ENCODE data around the gene CEND1. TPM values are rescaled to one million over a fixed set of nuclear protein-coding genes. Genes with fewer than 3 reads are reported as not detected.
A peak's percentile ranks its signal among the peaks of the same experiment; 100 is the strongest.

The CEND1 gene
- total and polyA plus RNA-seq, 7 experiments from 2014 or later: 2.3 TPM; not detected in 6

- Mint-ChIP-seq H3K4me1 (peaks cover 0 to 43% (median 32%) of the 10 kb centered on the region in 7 donors), H3K27ac (no peak overlapping the region), H3K4me3 (peak overlapping the region in 1 of 10 donors; percentile 12), H3K36me3 (peaks cover 0 to 9% (median 3%) of the 10 kb centered on the region in 5 donors), H3K27me3 (peaks cover 11 to 30% (median 16%) of the 10 kb centered on the region in 5 donors), H3K9me3 (peaks cover 0 to 3% (median 0%) of the 10 kb centered on the region in 11 donors)
- peaks cover 0 to 46% (median 0%) of the 10 kb centered on the region in 3 experiments for H3K36me3 ChIP-seq (ENCODE audit: control insufficient read depth in 2 of 3, insufficient read depth in 3 of 3, low read length in 3 of 3)
- peaks cover 0 to 11% of the 10 kb centered on the region in 2 donors for H3K27me3 ChIP-seq (ENCODE audit: control insufficient read depth in 2 of 2, insufficient read depth in 2 of 2, low read length in 2 of 2)
- CTCF ChIA-PET: no interaction called here
- DNase-seq: no peak
- H3K9me3 ChIP-seq (ENCODE audit: control insufficient read depth in 2 of 3, low read length in 3 of 3): no peaks in the 10 kb centered on the region
- no peak for ATAC-seq
- no peak overlapping the region for H3K4me3 ChIP-seq (ENCODE audit: low read length)
- peaks cover 17 to 39% of the 10 kb centered on the region in 2 donors for H3K4me1 ChIP-seq (ENCODE audit: control insufficient read depth in 2 of 2, insufficient read depth in 2 of 2, low read length in 2 of 2)
- POLR2A ChIA-PET: interaction anchor here (1.0 to 6.7 kb wide), 2 partner anchors 8 to 17 kb away, joined by 3 to 32 read pairs; partner anchors contain the start of genes POLR2L and TSPAN4
- intact Hi-C loops (cut with micrococcal nuclease): loop anchor here in 1 of 2 donors (2.0 kb wide), 1 partner anchor 17 kb away; the partner anchor contains the start of genes POLR2L and TSPAN4
- no peak overlapping the region for H3K27ac ChIP-seq (ENCODE audit: low read depth, low read length)
Observed at GRCh38 chr11:825366-826226, 35.7 kb upstream of the CEND1 start.

DNA sequence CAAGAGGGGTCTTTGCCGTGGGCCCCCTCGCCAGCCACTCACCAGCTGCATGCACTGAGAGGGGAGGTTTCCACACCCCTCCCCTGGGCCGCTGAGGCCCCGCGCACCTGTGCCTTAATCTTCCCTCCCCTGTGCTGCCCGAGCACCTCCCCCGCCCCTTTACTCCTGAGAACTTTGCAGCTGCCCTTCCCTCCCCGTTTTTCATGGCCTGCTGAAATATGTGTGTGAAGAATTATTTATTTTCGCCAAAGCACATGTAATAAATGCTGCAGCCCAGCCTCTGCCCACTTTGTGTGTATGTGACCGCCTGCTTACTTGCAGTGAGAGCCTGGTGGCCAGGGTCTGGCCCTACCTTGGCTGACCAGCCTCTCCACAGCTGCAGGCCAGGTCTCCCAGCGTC is 35.1 kb upstream of the CEND1 start:
- H3K4me3 ChIP-seq (ENCODE audit: low read length): no peak overlapping the region
- H3K27ac Mint-ChIP-seq: no peak overlapping the region
- H3K4me1 Mint-ChIP-seq: peaks cover 0 to 45% (median 34%) of the 10 kb centered on the region in 7 donors
- H3K9me3 Mint-ChIP-seq: peaks cover 0 to 3% (median 0%) of the 10 kb centered on the region in 11 donors
- DNase-seq (no peak), ATAC-seq (no peak)
- H3K4me1 ChIP-seq (ENCODE audit: control insufficient read depth in 2 of 2, insufficient read depth in 2 of 2, low read length in 2 of 2): peaks cover 23 to 37% of the 10 kb centered on the region in 2 donors
- no peaks in the 10 kb centered on the region for H3K9me3 ChIP-seq (ENCODE audit: control insufficient read depth in 2 of 3, low read length in 3 of 3)
- peaks cover 0 to 51% (median 0%) of the 10 kb centered on the region in 3 experiments for H3K36me3 ChIP-seq (ENCODE audit: control insufficient read depth in 2 of 3, insufficient read depth in 3 of 3, low read length in 3 of 3)
- peak overlapping the region in 2 of 10 donors; percentile 12 to 17 for H3K4me3 Mint-ChIP-seq
- H3K27me3 Mint-ChIP-seq: peaks cover 11 to 26% (median 16%) of the 10 kb centered on the region in 5 donors
- intact Hi-C loops (cut with micrococcal nuclease): no loop called here
- H3K27ac ChIP-seq (ENCODE audit: low read depth, low read length): no peak overlapping the region
- H3K27me3 ChIP-seq (ENCODE audit: control insufficient read depth in 2 of 2, insufficient read depth in 2 of 2, low read length in 2 of 2): peaks cover 0 to 10% of the 10 kb centered on the region in 2 donors
- POLR2A ChIA-PET: interaction anchor here (1.0 to 6.7 kb wide), 2 partner anchors 9 to 18 kb away, joined by 3 to 32 read pairs; partner anchors contain the start of genes POLR2L and TSPAN4
- peaks cover 0 to 9% (median 3%) of the 10 kb centered on the region in 5 donors for H3K36me3 Mint-ChIP-seq
- CTCF ChIA-PET: no interaction called here

DNA sequence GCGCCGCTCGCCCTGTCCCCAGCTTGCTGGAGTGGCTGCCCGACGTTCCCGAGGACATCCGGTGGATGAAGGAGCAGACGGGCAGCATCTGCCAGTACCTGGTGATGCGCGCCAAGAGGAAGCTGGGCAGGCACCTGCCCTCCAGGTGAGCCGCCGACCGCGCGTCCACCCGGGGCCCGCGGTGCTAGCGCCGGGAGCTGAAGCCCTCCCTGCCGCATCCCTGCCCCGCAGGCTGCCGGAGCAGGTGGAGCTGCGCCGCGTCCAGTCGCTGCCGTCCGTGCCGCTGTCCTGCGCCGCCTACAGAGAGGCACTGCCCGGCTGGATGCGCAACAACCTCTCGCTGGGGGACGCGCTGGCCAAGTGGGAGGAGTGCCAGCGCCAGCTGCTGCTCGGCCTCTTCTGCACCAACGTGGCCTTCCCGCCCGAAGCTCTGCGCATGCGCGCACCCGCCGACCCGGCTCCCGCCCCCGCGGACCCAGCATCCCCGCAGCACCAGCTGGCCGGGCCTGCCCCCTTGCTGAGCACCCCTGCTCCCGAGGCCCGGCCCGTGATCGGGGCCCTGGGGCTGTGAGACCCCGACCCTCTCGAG is 34.5 kb upstream of the CEND1 start:
- Histone ChIP-seq H3K36me3 (ENCODE audit: control insufficient read depth in 2 of 3, insufficient read depth in 3 of 3, low read length in 3 of 3) (peaks cover 0 to 51% (median 0%) of the 10 kb centered on the region in 3 experiments), H3K27ac (ENCODE audit: low read depth, low read length) (no peak overlapping the region), H3K9me3 (ENCODE audit: control insufficient read depth in 2 of 3, low read length in 3 of 3) (no peaks in the 10 kb centered on the region), H3K27me3 (ENCODE audit: control insufficient read depth in 2 of 2, insufficient read depth in 2 of 2, low read length in 2 of 2) (peaks cover 0 to 5% of the 10 kb centered on the region in 2 donors), H3K4me1 (ENCODE audit: control insufficient read depth in 2 of 2, insufficient read depth in 2 of 2, low read length in 2 of 2) (peaks cover 17 to 32% of the 10 kb centered on the region in 2 donors), H3K4me3 (ENCODE audit: low read length) (no peak overlapping the region)
- no peak for DNase-seq
- CTCF ChIA-PET: no interaction called here
- POLR2A ChIA-PET: no interaction called here
- intact Hi-C loops (cut with micrococcal nuclease): no loop called here
- no peak overlapping the region for H3K4me3 Mint-ChIP-seq
- H3K27ac Mint-ChIP-seq: no peak overlapping the region
- H3K9me3 Mint-ChIP-seq: peaks cover 0 to 3% (median 0%) of the 10 kb centered on the region in 11 donors
- peaks cover 8 to 20% (median 16%) of the 10 kb centered on the region in 5 donors for H3K27me3 Mint-ChIP-seq
- peaks cover 0 to 39% (median 30%) of the 10 kb centered on the region in 7 donors for H3K4me1 Mint-ChIP-seq
- no peak for ATAC-seq
- H3K36me3 Mint-ChIP-seq: peaks cover 0 to 9% (median 3%) of the 10 kb centered on the region in 5 donors

DNA sequence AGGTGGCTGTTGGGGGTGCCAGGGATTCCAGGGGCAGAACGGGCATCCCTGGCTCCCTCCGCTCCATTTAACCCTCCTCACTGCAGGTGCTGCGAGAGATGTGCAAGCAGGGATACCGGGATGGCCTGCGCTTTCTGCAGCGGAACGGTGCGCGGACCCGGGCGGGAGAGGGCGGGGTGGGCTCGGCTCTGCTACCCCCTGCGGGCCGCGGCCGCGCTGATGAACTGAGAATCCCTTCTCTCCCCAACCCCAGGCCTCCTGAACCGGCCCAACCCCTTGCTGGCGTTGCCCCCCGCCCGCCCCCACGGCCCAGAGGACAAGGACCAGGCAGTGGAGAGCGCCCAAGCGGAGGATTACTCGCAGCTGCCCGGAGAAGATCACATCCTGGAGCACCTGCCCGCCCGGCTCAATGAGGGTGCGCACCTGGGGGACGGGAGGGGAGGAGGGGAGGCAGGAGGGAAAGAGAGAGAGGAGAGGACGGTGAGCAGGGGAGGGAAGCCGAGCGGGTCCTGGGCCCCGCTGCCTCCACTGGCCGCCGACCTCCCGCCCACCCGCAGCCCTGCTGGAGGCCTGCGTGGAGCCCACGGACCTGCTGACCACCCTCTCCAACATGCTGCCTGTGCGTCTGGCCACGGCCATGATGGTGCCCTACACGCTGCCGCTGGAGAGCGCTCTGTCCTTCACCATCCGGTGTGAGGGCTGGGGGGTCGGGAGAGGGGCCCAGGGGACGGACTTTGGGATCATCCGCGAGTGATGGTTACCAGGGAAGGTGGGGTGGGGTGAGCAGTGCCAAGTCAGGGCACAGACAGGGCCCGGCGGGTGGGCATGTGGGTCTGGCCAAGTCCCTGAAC is 33.8 kb upstream of the CEND1 start:
- no peak overlapping the region for H3K4me3 ChIP-seq (ENCODE audit: low read length)
- Mint-ChIP-seq H3K9me3 (peaks cover 0 to 3% (median 0%) of the 10 kb centered on the region in 11 donors), H3K27ac (no peak overlapping the region), H3K4me1 (peaks cover 0 to 34% (median 25%) of the 10 kb centered on the region in 7 donors), H3K4me3 (no peak overlapping the region), H3K27me3 (peaks cover 5 to 13% (median 12%) of the 10 kb centered on the region in 5 donors), H3K36me3 (peaks cover 0 to 9% (median 3%) of the 10 kb centered on the region in 5 donors)
- ATAC-seq (no peak), DNase-seq (no peak)
- POLR2A ChIA-PET: no interaction called here
- H3K27ac ChIP-seq (ENCODE audit: low read depth, low read length): no peak overlapping the region
- intact Hi-C loops (cut with micrococcal nuclease): no loop called here
- peaks cover 0 to 51% (median 0%) of the 10 kb centered on the region in 3 experiments for H3K36me3 ChIP-seq (ENCODE audit: control insufficient read depth in 2 of 3, insufficient read depth in 3 of 3, low read length in 3 of 3)
- peaks cover 0 to 5% of the 10 kb centered on the region in 2 donors for H3K27me3 ChIP-seq (ENCODE audit: control insufficient read depth in 2 of 2, insufficient read depth in 2 of 2, low read length in 2 of 2)
- peaks cover 20 to 25% of the 10 kb centered on the region in 2 donors for H3K4me1 ChIP-seq (ENCODE audit: control insufficient read depth in 2 of 2, insufficient read depth in 2 of 2, low read length in 2 of 2)
- no peaks in the 10 kb centered on the region for H3K9me3 ChIP-seq (ENCODE audit: control insufficient read depth in 2 of 3, low read length in 3 of 3)
- CTCF ChIA-PET: interaction anchor here (0.9 kb wide), 1 partner anchor 25 kb away, joined by 3 read pairs; no protein-coding TSS in a partner anchor

- Histone ChIP-seq H3K27ac (ENCODE audit: low read depth, low read length) (no peak overlapping the region), H3K9me3 (ENCODE audit: control insufficient read depth in 2 of 3, low read length in 3 of 3) (no peaks in the 10 kb centered on the region), H3K4me3 (ENCODE audit: low read length) (no peak overlapping the region), H3K36me3 (ENCODE audit: control insufficient read depth in 2 of 3, insufficient read depth in 3 of 3, low read length in 3 of 3) (peaks cover 0 to 51% (median 0%) of the 10 kb centered on the region in 3 experiments), H3K4me1 (ENCODE audit: control insufficient read depth in 2 of 2, insufficient read depth in 2 of 2, low read length in 2 of 2) (peaks cover 19 to 21% of the 10 kb centered on the region in 2 donors), H3K27me3 (ENCODE audit: control insufficient read depth in 2 of 2, insufficient read depth in 2 of 2, low read length in 2 of 2) (no peaks in the 10 kb centered on the region)
- no peak for DNase-seq
- no peak for ATAC-seq
- peaks cover 0 to 2% (median 0%) of the 10 kb centered on the region in 11 donors for H3K9me3 Mint-ChIP-seq
- H3K27me3 Mint-ChIP-seq: peaks cover 0 to 3% (median 0%) of the 10 kb centered on the region in 5 donors
- H3K27ac Mint-ChIP-seq: peak overlapping the region in 4 of 9 donors; percentile 8 to 91 (median 50)
- H3K4me3 Mint-ChIP-seq: peak overlapping the region in 8 of 10 donors; percentile 28 to 92 (median 44)
- peaks cover 0 to 9% (median 0%) of the 10 kb centered on the region in 5 donors for H3K36me3 Mint-ChIP-seq
- H3K4me1 Mint-ChIP-seq: peaks cover 0 to 28% (median 17%) of the 10 kb centered on the region in 7 donors
- intact Hi-C loops (cut with micrococcal nuclease): no loop called here
- ChIA-PET CTCF (no interaction called here), POLR2A (interaction anchor here (0.8 to 5.1 kb wide), 7 partner anchors 8 to 1036 kb away, joined by 4 to 79 read pairs (median 28); partner anchors contain the start of genes CD151, CRACR2B, PIDD1 and POLR2L)
Observed at GRCh38 chr11:821512-822371, 31.9 kb upstream of the CEND1 start.
